Mesenchymal stem cell (in vitro differentiated cells and primary cell): ENCODE data around the gene ADAMTS19.

Source experiments
- DNase-seq: peaks from one replicate; pipeline ENCODE4 v3.0.0-alpha.2; 2013
- H2AFZ ChIP-seq: one replicate; pipeline ENCODE4 v1.6.1; 2013; ENCODE audit warnings: low read depth, mild to moderate bottlenecking, control low read depth, inconsistent platforms, low read length, moderate library complexity
- H2AK5ac ChIP-seq: 2 replicates; pipeline ENCODE4 v1.6.1; 2013; ENCODE audit warnings: low read length, moderate library complexity, mild to moderate bottlenecking, inconsistent platforms; ENCODE audit not compliant: severe bottlenecking
- H2BK120ac ChIP-seq: one replicate; pipeline ENCODE4 v1.6.1; 2013; ENCODE audit warnings: low read depth, mild to moderate bottlenecking, inconsistent platforms, low read length, moderate library complexity
- H2BK12ac ChIP-seq, 2 experiments: one replicate each; pipeline ENCODE4 v1.6.1; 2013; ENCODE audit warnings: inconsistent platforms in 2 of 2, low read length in 2 of 2, mild to moderate bottlenecking in 2 of 2, moderate library complexity in 2 of 2, control low read depth in 1 of 2
- H2BK15ac ChIP-seq: one replicate; pipeline ENCODE4 v1.6.1; 2013; ENCODE audit warnings: mild to moderate bottlenecking, low read depth, inconsistent platforms; ENCODE audit not compliant: poor library complexity, severe bottlenecking
- H2BK5ac ChIP-seq: 2 replicates; pipeline ENCODE4 v1.6.1; 2013; ENCODE audit warnings: low read depth, mild to moderate bottlenecking, low read length, control low read depth, inconsistent platforms; ENCODE audit not compliant: poor library complexity, severe bottlenecking
- H3K14ac ChIP-seq, 2 experiments: one replicate each; pipeline ENCODE4 v1.6.1; 2013; ENCODE audit warnings: inconsistent platforms in 2 of 2, low read length in 2 of 2, control low read depth in 1 of 2, mild to moderate bottlenecking in 1 of 2, moderate library complexity in 1 of 2
- H3K18ac ChIP-seq, 2 experiments: one replicate each; pipeline ENCODE4 v1.6.1; 2013; ENCODE audit warnings: inconsistent platforms in 2 of 2, low read length in 2 of 2, control low read depth in 1 of 2, low read depth in 1 of 2, mild to moderate bottlenecking in 1 of 2
- H3K23ac ChIP-seq, 2 experiments: one replicate each; pipeline ENCODE4 v1.6.1; 2013; ENCODE audit warnings: inconsistent platforms in 2 of 2, low read length in 2 of 2, mild to moderate bottlenecking in 2 of 2, moderate library complexity in 2 of 2, control low read depth in 1 of 2
- H3K27ac ChIP-seq: 2 replicates; pipeline ENCODE4 v1.5.1; 2013; ENCODE audit warnings: mild to moderate bottlenecking, moderate library complexity, low read length, control low read depth, inconsistent platforms; ENCODE audit not compliant: poor library complexity, severe bottlenecking
- H3K27me3 ChIP-seq, 2 experiments: 2 replicates each; pipeline versions ENCODE4 v1.6.1 to v1.7.0; 2013; ENCODE audit warnings: low read length in 2 of 2, mild to moderate bottlenecking in 2 of 2, moderate library complexity in 2 of 2, control low read depth in 1 of 2, inconsistent platforms in 1 of 2; ENCODE audit not compliant: control insufficient read depth in 1 of 2, insufficient read depth in 1 of 2
- H3K36me3 ChIP-seq, 2 experiments: 2 replicates each; pipeline versions ENCODE4 v1.6.1 to v1.7.0; 2013; ENCODE audit warnings: low read length in 2 of 2, control low read depth in 1 of 2, inconsistent platforms in 1 of 2, low read depth in 1 of 2, mild to moderate bottlenecking in 1 of 2; ENCODE audit not compliant: insufficient read depth in 2 of 2, control insufficient read depth in 1 of 2
- H3K4ac ChIP-seq, 2 experiments: one replicate each; pipeline ENCODE4 v1.6.1; 2013; ENCODE audit warnings: inconsistent platforms in 2 of 2, low read length in 2 of 2, mild to moderate bottlenecking in 2 of 2, moderate library complexity in 2 of 2, control low read depth in 1 of 2, low read depth in 1 of 2
- H3K4me1 ChIP-seq: 2 replicates; pipeline ENCODE4 v1.6.1; 2013; ENCODE audit warnings: low read depth, low read length, control low read depth; ENCODE audit not compliant: control insufficient read depth, insufficient read depth
- H3K4me2 ChIP-seq: 2 replicates; pipeline ENCODE4 v1.6.1; 2013; ENCODE audit warnings: low read length, mild to moderate bottlenecking, inconsistent platforms; ENCODE audit not compliant: poor library complexity, severe bottlenecking
- H3K4me3 ChIP-seq, 2 experiments: 2 replicates each; pipeline versions ENCODE4 v1.5.1 to v1.7.0; 2013; ENCODE audit warnings: low read length in 2 of 2, mild to moderate bottlenecking in 2 of 2, control low read depth in 1 of 2, low read depth in 1 of 2; ENCODE audit not compliant: insufficient read depth in 1 of 2
- H3K79me1 ChIP-seq: replicated peaks from 2 replicates; pipeline ENCODE4 v1.6.1; 2013; ENCODE audit warnings: mild to moderate bottlenecking, control low read depth, low read length, inconsistent platforms; ENCODE audit not compliant: poor library complexity, severe bottlenecking
- H3K9ac ChIP-seq: 2 replicates; pipeline ENCODE4 v1.7.0; 2013; ENCODE audit warnings: mild to moderate bottlenecking, low read length, moderate library complexity
- H3K9me3 ChIP-seq: 2 replicates; pipeline ENCODE4 v1.7.0; 2013; ENCODE audit warnings: mild to moderate bottlenecking, low read length; ENCODE audit not compliant: control insufficient read depth
- H4K8ac ChIP-seq: one replicate; pipeline ENCODE4 v1.6.1; 2013; ENCODE audit warnings: inconsistent platforms, mild to moderate bottlenecking, low read length, moderate library complexity
- H4K91ac ChIP-seq: one replicate; pipeline ENCODE4 v1.6.1; 2013; ENCODE audit warnings: mild to moderate bottlenecking, low read length, inconsistent platforms
- WGBS: methylation state at CpG from one replicate; pipeline ENCODE4 v1.1.7; 2013; ENCODE audit warnings: mixed read lengths; 5-methylcytosine and 5-hydroxymethylcytosine counted together

ADAMTS19 gene

DNA sequence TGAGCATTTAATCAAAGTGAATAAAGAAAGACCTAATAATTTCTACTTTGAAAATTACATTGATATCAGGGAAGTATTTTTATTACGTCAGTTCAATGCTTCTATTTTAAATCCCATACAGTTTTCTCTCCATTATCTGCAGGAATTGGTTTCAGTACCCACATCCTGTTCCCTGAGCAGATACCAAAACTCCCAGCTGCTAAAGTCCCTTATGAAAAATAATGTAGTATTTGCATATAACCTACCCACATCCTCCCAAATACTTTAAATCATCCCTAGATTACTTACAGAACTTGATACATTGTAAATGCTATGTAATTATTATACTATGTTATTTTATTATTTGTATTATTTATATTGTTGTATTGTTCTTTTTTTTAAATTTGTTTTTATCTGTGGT, 162.4 kb downstream of the ADAMTS19 start:
- Histone ChIP-seq H3K4ac (no peak overlapping the region), H2AFZ (no peak overlapping the region), H3K79me1 (no peaks in the 10 kb centered on the region), H2BK15ac (no peak overlapping the region), H3K36me3 (no peaks in the 10 kb centered on the region), H2BK5ac (no peak overlapping the region), H3K23ac (no peak overlapping the region), H3K4me1 (no peaks in the 10 kb centered on the region), H3K9ac (no peak overlapping the region), H2BK12ac (no peak overlapping the region), H3K9me3 (no peaks in the 10 kb centered on the region), H3K18ac (no peak overlapping the region), H2BK120ac (no peak overlapping the region), H3K4me3 (no peak overlapping the region), H4K8ac (no peak overlapping the region), H4K91ac (no peak overlapping the region), H3K14ac (no peak overlapping the region), H3K27me3 (no peaks in the 10 kb centered on the region), H3K27ac (no peak overlapping the region), H2AK5ac (no peak overlapping the region), H3K4me2 (no peak overlapping the region)
- DNase-seq: no peak
- 100% methylated on average over 1 of the region's 1 CpG for WGBS

DNA sequence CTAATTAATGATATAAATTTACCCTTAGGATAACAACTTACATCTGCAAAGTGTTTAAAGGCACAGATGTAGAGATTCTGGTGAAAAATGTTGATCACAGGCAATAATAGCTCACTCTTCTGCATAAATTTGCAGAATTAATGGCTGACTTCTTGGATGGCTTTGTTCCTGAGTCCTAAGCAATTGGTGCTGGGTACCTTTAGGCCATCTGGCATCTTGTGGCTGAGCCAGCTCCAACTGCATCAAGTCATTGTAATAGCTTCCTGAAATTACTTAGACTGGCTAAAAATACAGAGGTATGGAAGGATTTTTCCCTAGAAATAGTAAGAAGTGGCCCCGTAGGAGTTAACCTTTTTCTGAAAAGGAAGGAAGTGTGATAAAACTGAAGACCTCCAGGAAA, 169.5 kb downstream of the ADAMTS19 start:
- no peak overlapping the region for H3K18ac ChIP-seq
- no peak overlapping the region for H2BK12ac ChIP-seq
- no peak overlapping the region for H3K27ac ChIP-seq
- WGBS: 93% methylated on average over 1 of the region's 1 CpG
- no peaks in the 10 kb centered on the region for H3K36me3 ChIP-seq
- no peak overlapping the region for H2BK15ac ChIP-seq
- H3K27me3 ChIP-seq: no peaks in the 10 kb centered on the region
- H4K91ac ChIP-seq: no peak overlapping the region
- no peak overlapping the region for H3K9ac ChIP-seq
- no peak overlapping the region for H2AK5ac ChIP-seq
- H3K14ac ChIP-seq: no peak overlapping the region
- H3K79me1 ChIP-seq: no peaks in the 10 kb centered on the region
- no peak overlapping the region for H3K23ac ChIP-seq
- H3K9me3 ChIP-seq: peaks cover 12% of the 10 kb centered on the region
- H3K4me3 ChIP-seq: no peak overlapping the region
- H3K4me2 ChIP-seq: no peak overlapping the region
- no peak overlapping the region for H4K8ac ChIP-seq
- H2BK120ac ChIP-seq: no peak overlapping the region
- H3K4ac ChIP-seq: no peak overlapping the region
- no peaks in the 10 kb centered on the region for H3K4me1 ChIP-seq
- H2BK5ac ChIP-seq: no peak overlapping the region
- DNase-seq: no peak
- no peak overlapping the region for H2AFZ ChIP-seq

DNA sequence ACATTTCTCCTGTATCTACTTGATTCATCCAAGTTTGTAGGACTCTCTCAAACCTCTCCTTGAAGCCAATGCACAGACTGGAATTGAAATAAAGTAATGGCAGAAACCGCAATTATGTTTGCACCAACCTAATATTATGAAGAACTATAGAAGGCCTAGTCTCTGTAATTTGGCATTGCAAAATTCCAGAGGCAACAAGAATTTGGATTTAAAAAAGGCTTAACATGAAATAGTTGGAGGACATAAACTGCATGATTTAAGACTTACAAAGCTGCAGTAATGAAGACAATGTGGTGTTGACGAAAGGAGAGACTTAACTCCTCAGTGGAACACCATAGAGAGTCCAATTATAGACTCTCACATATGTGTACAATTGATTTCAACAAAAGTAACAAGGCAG, 170.0 kb downstream of the ADAMTS19 start:
- Histone ChIP-seq H3K14ac (no peak overlapping the region), H3K4me1 (no peaks in the 10 kb centered on the region), H2BK5ac (no peak overlapping the region), H3K9ac (no peak overlapping the region), H3K23ac (no peak overlapping the region), H4K8ac (no peak overlapping the region), H3K27ac (no peak overlapping the region), H3K18ac (no peak overlapping the region), H3K36me3 (no peaks in the 10 kb centered on the region), H3K9me3 (peaks cover 14% of the 10 kb centered on the region), H3K79me1 (no peaks in the 10 kb centered on the region), H3K27me3 (no peaks in the 10 kb centered on the region), H3K4me2 (no peak overlapping the region), H2BK15ac (no peak overlapping the region), H3K4ac (no peak overlapping the region), H2BK12ac (no peak overlapping the region), H2BK120ac (no peak overlapping the region), H3K4me3 (no peak overlapping the region), H4K91ac (no peak overlapping the region), H2AK5ac (no peak overlapping the region), H2AFZ (no peak overlapping the region)
- no peak for DNase-seq
- no CpG with 5 or more reads among the region's 2 CpGs for WGBS

DNA sequence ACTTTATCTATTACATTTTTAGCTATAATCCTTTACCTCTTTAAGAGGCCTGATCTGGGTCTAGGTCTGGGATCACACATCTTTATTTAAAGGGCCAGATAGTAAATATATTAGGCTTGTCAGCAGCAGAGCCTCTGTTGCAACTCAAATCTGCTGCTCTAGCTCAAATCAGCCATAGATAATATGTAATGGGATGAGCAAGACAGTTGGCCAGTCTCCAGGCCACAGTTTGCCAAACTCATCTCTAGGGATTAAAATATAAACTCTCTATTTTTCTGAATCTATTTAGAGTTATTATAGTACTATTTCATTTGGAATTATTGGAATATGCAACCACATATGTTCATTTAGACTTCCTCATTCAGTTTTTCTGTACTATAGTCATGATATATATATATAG, 171.9 kb downstream of the ADAMTS19 start:
- Histone ChIP-seq H3K27me3 (no peaks in the 10 kb centered on the region), H3K79me1 (no peaks in the 10 kb centered on the region), H2AK5ac (no peak overlapping the region), H3K4me2 (no peak overlapping the region), H3K18ac (no peak overlapping the region), H4K91ac (no peak overlapping the region), H3K27ac (no peak overlapping the region), H3K9ac (no peak overlapping the region), H3K23ac (no peak overlapping the region), H2BK5ac (no peak overlapping the region), H3K4ac (no peak overlapping the region), H2BK120ac (no peak overlapping the region), H2BK12ac (no peak overlapping the region), H3K14ac (no peak overlapping the region), H3K9me3 (peaks cover 18% of the 10 kb centered on the region), H2AFZ (no peak overlapping the region), H3K36me3 (no peaks in the 10 kb centered on the region), H2BK15ac (no peak overlapping the region), H4K8ac (no peak overlapping the region), H3K4me3 (no peak overlapping the region), H3K4me1 (no peaks in the 10 kb centered on the region)
- DNase-seq: peak; percentile 43
